Esophagus mucosa (tissue), 1 donor: ENCODE results near the gene FAM25A. TPM values are rescaled to one million over a fixed set of nuclear protein-coding genes. Genes with fewer than 3 reads are reported as not detected.
"Not testable (repeated sequence)": the region's sequence is repeated elsewhere in the genome, so short reads cannot be mapped to it uniquely, and the experiment has no call there.

Experiments used
- ATAC-seq: fragments of 200-7000 bp; cut with Tn5 transposase; one replicate; pipeline ENCODE4 v1.9.1; 2020
- total RNA-seq: library from RNA; stranded (reverse); gene quantifications from one replicate; pipeline ENCODE4 v1.2.4, GENCODE V29; 2023
- donor health status: DM: yes; HTN: yes; CAD: no.

The FAM25A gene
- 29.4 TPM for total RNA-seq

DNA sequence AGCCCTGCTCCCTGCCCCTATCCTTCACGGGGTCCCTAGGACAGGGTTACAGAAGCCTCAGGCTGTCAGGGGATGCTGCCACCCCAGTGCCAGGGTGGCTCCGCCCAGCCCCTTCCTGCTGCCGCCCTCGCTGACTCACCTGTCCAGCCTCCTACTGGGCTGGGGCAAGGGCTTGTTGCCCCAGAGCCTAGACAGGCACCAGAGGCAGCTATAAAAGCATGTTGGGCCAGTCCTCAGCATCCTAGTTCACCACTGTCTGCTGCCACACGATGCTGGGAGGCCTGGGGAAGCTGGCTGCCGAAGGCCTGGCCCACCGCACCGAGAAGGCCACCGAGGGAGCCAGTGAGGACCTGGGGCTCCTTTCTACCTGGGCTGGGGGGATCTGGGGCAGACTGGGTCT, at the start of gene FAM25A:
Gene FAM25A (plus strand): TSS at position 239 of the 400 bp plus-strand sequence. CDS start 31 bp downstream, at position 270.
- ATAC-seq, result not testable (repeated sequence)

GRCh38 chr10:86970982-86971231, 49.2 kb upstream of the FAM25A start:
- ATAC-seq, result peak; percentile 2

- ATAC-seq, result peak; percentile 86
Observed at GRCh38 chr10:86971232-86971991, 48.7 kb upstream of the FAM25A start.

DNA sequence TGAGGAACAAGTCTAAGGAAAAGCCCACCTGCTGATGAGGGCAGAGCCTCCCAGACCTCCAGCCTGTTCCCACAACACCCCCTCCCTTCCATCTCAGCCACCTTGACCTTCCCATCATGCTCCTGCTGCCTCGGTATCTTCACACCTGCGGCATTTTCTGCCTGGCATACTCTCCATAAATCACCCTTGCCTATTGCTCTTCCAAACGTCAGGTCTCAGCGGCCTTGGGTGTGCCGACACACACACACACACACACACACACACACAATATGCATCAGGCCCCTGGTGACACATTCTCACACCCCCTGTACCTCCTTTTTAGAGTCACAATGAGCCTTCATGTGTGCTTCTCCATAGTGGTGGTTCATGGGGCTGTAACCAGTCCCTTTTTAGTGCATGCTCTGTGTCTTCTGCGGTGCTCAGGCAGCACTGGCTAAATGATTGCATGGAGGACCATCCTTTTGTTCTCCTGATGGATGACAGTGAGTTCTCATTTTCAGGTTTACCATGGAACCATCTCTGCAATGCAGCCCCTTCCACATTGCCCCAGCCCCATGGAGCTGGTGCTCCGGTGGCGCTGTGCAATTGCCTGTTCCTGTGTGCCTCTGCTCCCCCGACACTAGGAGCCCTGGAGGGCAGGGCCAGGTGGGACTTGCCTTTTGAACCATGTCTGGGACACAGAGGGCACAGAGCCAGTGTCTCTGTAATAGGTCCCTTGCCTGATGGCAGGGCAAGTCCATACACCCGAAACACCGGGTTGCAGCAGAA, 47.3 kb upstream of the FAM25A start:
- no peak for ATAC-seq

GRCh38 chr10:86974484-86974883, 45.6 kb upstream of the FAM25A start:
- no peak for ATAC-seq

DNA sequence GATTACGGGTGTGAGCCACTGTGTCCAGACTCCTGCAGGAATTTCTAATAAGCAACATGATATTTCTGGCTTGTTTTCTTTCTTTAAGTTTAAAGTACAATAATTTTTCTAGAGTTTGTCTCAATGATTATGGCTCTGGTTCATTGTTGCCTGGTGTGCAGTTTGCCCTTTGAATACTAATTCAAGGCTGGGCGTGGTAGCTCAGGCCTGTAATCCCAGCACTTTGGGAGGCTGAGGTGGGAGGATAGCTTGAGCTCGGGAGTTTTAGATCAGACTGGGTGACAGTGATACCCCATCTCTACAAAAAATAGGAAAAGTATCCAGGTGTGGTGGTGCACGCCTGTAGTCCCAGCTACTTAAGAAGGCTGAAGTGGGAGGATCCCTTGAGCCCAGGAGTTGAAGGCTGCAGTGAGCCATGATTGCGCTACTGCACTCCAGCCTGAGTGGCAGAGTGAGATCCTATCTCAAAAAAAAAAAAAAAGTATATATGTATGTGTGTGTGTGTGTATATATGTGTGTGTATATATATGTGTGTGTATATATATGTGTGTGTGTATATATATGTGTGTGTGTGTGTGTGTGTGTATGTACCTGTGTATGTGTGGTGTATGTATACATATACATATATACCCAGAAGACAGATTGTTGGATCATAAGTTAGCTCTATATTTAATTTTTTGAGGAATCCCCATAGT, 43.6 kb upstream of the FAM25A start:
- ATAC-seq, result no peak

GRCh38 chr10:86978457-86978856, 41.6 kb upstream of the FAM25A start:
- peak; percentile 50 for ATAC-seq

DNA sequence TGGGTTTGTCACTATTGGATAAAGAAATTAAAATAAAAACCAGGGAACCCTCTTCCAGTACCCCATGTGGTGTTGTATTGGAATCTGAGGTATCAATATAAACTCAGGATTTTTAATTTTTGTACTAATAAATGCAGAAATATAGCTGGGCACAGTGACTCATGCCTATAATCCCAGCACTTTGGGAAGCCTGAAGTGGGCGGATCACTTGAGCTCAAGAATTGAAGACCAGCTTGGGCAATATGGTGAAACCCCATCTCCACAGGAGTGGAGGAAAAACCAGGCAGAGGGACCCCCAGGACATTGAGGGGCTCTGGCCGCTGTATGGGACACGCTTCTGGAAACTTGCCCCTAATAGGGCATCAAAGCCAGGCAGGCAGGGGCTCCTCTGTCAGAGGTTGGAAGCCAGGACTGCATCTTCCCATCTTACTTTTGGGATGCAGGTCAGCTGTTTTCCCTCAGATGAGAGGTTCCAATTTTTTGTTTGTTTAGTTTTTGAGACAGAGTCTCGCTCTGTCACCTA, 40.7 kb upstream of the FAM25A start:
- peak; percentile 23 for ATAC-seq

DNA sequence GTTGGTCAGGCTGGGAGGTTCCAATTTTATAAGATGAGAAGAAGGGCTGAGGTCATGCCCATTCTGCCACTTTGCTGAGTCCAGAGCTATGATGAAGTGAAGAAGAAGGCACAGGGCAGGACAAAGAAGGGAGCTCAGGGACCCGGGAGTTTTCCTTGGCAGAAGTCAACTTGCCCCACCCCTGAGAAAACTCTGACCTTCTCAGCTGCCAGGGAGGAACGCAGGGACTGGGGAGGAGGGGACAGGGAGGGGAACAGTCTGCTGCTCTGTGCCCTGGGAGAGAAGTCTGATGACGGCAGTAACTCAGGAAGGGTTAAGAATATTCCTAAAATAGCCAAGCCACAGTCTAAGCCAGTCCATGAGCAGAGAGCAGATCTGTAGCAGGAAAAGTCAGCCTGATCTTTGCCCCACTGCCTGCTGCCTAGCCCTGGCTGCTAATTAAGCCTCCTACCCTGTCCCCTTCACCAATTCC, 40.1 kb upstream of the FAM25A start:
- peak; percentile 17 for ATAC-seq

DNA sequence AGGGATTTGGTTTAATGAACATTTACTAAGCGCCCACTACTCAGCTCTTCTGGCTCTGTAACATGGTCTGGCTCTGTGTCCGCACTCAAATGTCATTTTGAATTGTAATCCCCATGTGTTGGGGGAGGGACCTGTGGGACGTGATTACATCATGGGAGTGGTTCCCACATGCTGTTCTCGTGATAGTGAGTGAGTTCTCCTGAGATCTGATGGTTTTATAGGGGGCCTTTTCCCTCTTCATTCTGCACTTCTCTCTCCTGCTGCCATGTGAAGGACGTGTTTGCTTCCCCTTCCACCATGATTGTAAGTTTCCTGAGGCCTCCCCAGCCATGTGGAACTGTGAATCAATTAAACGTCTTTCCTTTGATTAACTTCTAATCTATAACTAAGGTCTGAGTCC, 39.1 kb upstream of the FAM25A start:
- ATAC-seq, result not testable (repeated sequence)

GRCh38 chr10:86981716-86982115, 38.4 kb upstream of the FAM25A start:
- ATAC-seq, result no peak

DNA sequence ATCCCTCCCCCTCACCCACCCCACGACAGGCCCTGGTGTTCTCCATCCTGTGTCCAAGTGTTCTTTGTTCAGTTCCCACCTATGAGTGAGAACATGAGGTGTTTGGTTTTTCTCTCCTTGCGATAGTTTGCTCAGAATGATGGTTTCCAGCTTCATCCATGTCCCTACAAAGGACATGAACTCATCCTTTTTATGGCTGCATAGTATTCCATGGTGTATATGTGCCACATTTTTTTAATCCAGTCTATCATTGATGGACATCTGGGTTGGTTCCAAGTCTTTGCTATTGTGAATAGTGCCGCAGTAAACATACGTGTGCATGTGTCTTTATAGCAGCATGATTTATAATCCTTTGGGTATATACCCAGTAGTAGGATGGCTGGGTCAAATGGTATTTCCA, 35.6 kb upstream of the FAM25A start:
- ATAC-seq, result not testable (repeated sequence)

DNA sequence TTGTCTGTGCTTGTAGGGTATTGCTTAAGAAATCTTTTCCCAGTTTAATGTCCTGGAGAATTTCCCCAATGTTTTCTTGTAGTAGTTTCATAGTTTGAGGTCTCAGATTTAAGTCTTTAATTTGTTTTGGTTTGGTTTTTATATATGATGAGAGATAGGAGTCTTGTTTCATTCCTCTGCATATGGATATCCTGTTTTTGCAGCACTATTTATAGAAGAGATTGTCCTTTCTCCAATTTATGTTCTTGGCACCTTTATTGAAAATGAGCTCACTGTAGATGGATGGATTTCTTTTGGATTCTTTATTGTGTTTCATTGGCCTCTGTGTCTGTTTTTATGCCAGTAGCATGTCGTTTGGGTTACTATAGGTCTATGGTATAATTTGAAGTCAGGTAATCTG, 31.6 kb upstream of the FAM25A start:
- no peak for ATAC-seq

DNA sequence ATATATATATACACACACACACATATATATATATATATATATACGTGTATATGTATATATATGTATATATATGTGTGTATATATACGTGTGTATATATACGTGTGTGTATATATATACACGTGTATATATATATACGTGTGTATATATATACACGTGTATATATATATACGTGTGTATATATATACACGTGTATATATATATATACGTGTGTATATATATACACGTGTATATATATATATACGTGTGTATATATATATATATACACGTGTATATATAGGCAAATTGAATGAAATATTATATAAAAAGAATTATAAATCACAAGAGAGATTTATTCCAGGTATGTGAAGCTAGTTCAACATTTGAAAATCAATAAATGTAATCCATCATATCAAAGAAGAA, 28.7 kb upstream of the FAM25A start:
- ATAC-seq, result not testable (repeated sequence)

- ATAC-seq, result no peak
Observed at GRCh38 chr10:86992456-86992855, 27.6 kb upstream of the FAM25A start.

GRCh38 chr10:86992929-86993328, 27.2 kb upstream of the FAM25A start:
- ATAC-seq, result no peak

DNA sequence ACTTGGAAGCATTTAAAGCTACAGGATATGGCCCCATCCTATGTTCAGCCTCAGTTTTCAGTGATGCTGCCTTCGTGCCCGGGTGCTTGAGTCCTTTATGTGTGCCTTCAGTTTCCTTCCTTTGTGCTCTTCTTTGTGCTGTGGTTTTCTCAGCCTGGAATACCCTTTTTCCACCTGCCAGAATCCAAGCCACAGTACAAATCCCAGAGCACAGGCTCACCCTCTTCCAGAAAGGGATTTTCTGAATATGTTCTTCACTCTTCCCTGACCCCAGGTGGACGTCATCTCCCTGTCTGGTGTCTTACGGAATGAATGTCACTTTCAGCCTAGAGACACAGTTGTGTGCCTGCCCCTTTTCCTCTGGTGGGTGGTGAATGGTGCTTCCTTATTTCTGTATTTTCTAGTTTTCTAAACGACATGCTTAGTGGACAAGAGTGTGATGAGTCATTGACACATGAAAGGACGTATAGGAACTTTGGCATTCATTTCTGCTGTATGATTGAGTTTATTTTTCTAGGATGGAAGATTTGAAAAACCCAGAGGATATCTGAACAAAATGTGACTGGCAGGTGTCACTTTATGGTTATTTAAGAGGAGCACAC, 20.2 kb upstream of the FAM25A start:
- ATAC-seq, result not testable (repeated sequence)

GRCh38 chr10:87000491-87000890, 19.6 kb upstream of the FAM25A start:
- no peak for ATAC-seq

GRCh38 chr10:87007124-87007523, 13.0 kb upstream of the FAM25A start:
- not testable (repeated sequence) for ATAC-seq

DNA sequence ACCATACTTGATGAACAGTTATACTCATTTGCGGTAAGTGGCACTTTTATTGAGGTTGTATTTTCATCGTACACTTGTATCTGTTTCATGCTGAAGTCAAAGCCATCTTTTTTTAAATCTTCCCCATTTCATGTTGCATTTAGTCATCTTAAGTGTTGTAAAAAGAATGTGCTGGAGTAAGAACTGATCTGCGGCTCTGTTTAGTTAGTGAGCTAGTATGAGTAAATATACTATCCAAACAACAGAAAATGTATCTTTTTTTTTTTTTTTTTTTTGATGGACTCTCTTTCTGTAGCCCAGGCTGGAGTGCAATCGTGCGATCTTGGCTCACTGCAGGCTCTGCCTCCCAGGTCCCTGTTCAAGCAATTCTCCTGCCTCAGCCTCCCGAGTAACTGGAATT, 12.4 kb upstream of the FAM25A start:
- ATAC-seq, result not testable (repeated sequence)

DNA sequence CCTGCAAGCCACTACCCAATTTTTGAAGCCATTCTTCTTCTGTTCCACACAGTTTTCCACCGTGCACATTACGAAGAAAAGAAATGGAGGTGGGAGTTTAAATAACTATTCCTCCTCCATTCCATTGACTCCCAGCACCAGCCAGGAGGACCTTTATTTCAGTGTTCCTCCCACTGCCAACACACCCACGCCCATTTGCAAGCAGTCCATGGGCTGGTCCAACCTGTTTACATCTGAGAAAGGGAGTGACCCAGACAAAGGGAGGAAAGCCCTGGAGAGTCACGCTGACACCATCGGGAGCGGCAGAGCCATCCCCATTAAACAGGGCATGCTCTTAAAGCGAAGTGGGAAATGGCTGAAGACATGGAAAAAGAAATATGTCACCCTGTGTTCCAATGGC, 11.8 kb upstream of the FAM25A start:
- not testable (repeated sequence) for ATAC-seq

DNA sequence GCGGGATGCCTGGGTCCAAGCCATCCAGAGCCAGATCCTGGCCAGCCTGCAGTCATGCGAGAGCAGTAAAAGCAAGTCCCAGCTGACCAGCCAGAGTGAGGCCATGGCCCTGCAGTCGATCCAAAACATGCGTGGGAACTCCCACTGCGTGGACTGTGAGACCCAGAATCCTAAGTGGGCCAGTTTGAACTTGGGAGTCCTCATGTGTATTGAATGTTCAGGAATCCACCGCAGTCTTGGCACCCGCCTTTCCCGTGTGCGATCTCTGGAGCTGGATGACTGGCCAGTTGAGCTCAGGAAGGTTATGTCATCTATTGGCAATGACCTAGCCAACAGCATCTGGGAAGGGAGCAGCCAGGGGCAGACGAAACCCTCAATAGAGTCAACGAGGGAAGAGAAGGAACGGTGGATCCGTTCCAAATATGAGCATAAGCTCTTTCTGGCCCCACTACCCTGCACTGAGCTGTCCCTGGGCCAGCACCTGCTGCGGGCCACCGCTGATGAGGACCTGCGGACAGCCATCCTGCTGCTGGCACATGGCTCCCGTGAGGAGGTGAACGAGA, 10.9 kb upstream of the FAM25A start:
- not testable (repeated sequence) for ATAC-seq
